SIG-M5 treated with dmso at 0.1 percent for 504 hours (cell line): ENCODE results near the gene MFSD11.
"Not testable (repeated sequence)": the region's sequence is repeated elsewhere in the genome, so short reads cannot be mapped to it uniquely, and the experiment has no call there.

Experiments used
- DNase-seq: peaks from one replicate; lab custom pipeline; 2025; ENCODE audit not compliant: unreplicated experiment; lab: John Stamatoyannopoulos, UW

MFSD11 gene

GRCh38 chr17:76796081-76796480 lies 58.2 kb downstream of the MFSD11 start:
- no peak for DNase-seq

GRCh38 chr17:76797241-76797840 lies 59.4 kb downstream of the MFSD11 start:
- DNase-seq: no peak

GRCh38 chr17:76801706-76802105 lies 63.8 kb downstream of the MFSD11 start:
- DNase-seq: no peak

- peak; percentile 29 for DNase-seq
Measured at GRCh38 chr17:76805319-76805718, 67.4 kb downstream of the MFSD11 start.

DNA sequence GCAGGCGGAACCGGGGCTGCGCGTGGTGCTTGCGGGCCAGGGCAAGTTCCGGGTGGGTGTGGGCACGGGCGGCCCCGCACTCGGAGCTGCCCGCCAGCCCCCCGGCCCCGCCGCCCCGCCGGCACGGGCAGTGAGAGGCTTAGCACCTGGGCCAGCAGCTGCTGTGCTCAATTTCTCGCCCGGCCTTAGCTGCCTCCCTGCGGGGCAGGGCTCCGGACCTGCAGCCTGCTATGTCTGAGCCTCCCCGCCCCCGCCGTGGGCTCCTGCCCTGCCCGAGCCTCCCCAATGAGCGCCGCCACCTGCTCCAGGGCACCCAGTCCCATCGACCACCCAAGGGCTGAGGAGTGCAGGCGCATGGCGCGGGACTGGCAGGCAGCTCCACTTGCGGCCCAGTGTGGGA lies 68.2 kb downstream of the MFSD11 start:
- not testable (repeated sequence) for DNase-seq

- DNase-seq: not testable (repeated sequence)
Measured at GRCh38 chr17:76806767-76807166, 68.8 kb downstream of the MFSD11 start.

GRCh38 chr17:76808326-76808725 lies 70.4 kb downstream of the MFSD11 start:
- DNase-seq: no peak

DNA sequence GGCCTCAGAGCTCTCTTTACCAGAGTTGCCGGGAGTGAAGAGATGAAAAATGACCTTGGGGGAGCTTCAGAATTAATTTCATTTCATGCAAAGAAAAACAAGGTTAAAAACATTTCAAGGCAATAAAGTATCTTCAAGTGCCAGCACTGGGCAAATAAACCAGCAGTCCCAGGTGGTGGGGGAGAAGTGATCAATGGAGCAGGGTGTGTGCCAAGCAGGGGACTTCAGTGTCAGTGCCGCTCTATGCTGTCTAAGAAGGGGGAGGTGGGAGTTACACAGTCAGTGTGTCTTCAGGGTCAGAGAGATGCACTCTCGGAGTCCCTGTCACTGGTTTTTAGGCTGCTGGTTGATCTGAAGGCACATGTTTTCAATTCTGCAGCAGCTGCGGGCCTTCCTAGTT lies 73.0 kb downstream of the MFSD11 start:
- no peak for DNase-seq

- no peak for DNase-seq
Measured at GRCh38 chr17:76811834-76812233, 73.9 kb downstream of the MFSD11 start.

GRCh38 chr17:76812263-76812662 lies 74.3 kb downstream of the MFSD11 start:
- DNase-seq: peak; percentile 8

GRCh38 chr17:76812968-76813367 lies 75.0 kb downstream of the MFSD11 start:
- no peak for DNase-seq

- not testable (repeated sequence) for DNase-seq
Measured at GRCh38 chr17:76815907-76816589, 78.1 kb downstream of the MFSD11 start.

DNA sequence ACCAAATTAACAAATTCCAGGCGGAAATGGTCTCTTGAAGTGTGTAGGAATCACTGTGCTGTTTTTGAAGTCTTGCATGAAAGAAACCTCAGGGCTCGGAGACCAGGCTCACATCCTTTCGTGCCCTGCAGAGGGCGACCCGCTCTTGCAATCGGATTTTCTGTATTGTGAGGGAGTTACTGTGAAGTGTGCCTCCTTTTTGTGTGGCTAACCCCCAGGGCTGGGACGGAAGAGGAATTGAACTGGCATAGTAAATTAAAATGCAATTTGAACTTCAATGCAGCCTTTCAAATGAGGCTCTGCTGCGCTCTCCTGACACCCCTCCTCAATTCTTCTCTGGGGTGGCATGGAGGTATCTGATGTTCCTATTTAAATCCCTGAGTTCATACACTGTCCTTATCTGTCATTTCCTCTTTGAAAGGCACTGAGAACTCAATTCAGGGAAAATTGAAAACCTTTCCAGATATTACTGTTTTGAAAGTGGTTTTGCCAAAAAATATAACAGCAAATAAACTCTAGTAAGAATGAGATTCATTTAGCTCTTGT lies 78.7 kb downstream of the MFSD11 start:
- DNase-seq: peak; percentile 63

DNA sequence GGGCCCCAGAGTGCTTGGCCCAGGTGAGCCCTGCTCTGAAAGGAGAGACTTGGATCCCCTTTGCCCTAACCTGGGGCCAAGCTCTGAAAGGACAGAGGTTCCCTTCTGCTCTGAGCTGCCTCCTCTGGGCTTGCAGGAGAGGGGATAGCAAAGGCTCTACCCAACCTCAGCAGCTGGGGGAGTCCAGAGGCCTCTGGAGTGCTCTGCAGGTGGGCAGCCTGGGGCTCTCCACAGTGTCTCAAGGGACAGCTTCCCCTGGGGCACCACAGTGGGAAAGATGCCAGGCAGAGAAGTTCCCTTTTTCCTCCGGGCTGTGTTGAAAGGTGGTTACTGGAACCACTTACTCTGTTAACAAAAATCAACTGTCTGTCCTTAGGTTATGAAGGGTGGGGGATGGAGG lies 82.1 kb downstream of the MFSD11 start:
- DNase-seq: no peak

DNA sequence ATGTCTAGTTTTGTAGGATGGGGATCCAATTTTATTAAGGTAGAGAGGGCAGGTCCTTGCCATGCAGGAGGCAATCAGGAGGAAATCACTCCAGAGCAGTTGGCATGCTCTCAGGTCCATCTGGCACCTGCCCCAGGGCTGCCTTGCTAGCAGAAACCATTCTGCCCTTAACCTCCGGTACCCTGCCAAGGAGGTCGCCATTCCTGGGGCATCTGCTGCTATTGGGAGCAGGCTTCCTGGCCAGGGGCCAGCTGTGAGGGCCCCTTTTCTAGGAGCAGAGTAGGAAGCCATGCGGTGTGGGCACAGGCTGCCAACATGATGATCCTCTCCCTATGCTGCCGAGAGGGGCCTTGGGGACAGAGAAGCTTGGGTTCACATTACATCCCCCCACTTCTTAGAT lies 82.6 kb downstream of the MFSD11 start:
- DNase-seq: no peak

DNA sequence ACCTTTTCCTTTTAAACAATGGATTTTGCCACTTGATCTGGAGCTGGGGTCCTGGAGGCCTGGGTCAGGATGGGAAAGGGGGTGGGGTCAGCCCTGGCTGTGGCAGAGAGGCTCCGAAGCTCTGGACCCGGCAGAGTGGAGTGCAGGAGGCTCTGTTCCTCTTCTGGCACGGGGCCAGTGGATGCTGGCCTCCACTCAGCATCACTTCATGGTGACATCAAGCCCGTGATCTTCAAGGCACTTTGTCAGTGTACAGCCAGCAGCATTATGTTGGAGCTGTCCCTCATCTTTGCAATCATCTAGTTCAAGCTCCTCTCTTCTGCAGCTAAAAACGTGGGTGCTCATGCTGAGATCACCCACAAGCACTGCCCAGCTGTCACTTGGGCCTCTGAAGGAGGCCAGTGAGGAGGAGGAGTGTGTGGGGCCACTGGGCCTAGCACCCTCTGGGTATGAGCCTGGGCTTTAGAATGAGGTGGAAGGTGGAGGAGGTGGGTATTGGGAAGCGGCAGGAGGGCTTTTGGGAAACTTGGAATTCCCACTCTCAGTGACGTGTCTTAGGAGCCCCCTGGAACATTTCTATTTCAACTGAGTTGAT lies 84.4 kb downstream of the MFSD11 start:
- no peak for DNase-seq

GRCh38 chr17:76824093-76824492 lies 86.2 kb downstream of the MFSD11 start:
- DNase-seq: no peak

DNA sequence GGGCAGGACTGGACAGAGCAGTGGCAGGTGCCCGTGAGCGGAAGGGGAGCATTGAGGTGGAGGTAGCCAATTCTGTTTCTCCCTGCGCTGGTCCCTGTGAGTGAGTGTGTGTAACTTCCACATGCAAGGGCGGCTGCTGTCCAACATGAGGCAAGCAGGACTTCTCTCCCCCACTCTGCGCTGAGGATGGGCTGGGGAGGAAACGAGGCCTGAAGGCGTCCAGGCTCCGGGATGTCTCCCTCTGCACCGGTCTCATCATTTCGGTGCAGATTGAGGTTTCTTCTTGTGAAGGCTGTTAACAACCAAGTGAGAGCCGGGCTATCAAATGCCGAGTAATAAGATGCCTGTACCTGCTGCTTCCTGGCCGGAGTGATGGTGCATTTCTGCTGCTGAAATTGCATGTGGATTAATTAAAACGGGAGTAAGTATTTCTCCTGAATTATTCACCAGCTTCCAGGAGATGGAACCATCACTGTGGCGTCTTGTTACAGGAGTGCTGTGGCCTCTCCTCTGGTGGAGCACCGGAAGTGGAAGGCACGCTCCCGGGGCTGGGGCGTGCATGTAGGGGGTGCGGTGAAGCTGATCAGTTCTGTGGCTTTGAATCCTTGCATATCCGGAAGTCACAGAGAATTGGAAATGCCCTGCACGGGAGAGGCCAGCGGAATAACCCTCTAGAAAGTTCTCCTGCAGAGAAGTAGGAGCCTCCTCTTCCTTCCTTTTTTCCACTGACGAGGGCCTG lies 88.6 kb downstream of the MFSD11 start:
- DNase-seq: no peak

- DNase-seq: no peak
Measured at GRCh38 chr17:76827736-76828135, 89.8 kb downstream of the MFSD11 start.
